Endothelial cell (in vitro differentiated cells): ENCODE measurements around the gene CRAT. TPM values are rescaled to one million over a fixed set of nuclear protein-coding genes. Genes with fewer than 3 reads are reported as not detected.
A peak's percentile ranks its signal among the peaks of the same experiment; 100 is the strongest.
"Not testable (repeated sequence)": the region's sequence is repeated elsewhere in the genome, so short reads cannot be mapped to it uniquely, and the experiment has no call there.

Source experiments
- DNase-seq: peaks from one replicate; pipeline ENCODE4 v3.0.0; 2021; ENCODE audit warnings: low spot score
- H3K27ac Mint-ChIP-seq: one replicate; pipeline ENCODE4 v1.8.0; 2021; ENCODE audit warnings: mixed read lengths, inconsistent platforms; ENCODE audit not compliant: unreplicated experiment
- H3K27me3 Mint-ChIP-seq: one replicate; pipeline ENCODE4 v1.8.0; 2021; ENCODE audit warnings: mild to moderate bottlenecking, moderate library complexity, mixed read lengths, inconsistent platforms; ENCODE audit not compliant: unreplicated experiment
- H3K36me3 Mint-ChIP-seq: one replicate; pipeline ENCODE4 v1.8.0; 2021; ENCODE audit warnings: mild to moderate bottlenecking, low read depth, mixed read lengths, inconsistent platforms; ENCODE audit not compliant: unreplicated experiment
- H3K4me1 Mint-ChIP-seq: one replicate; pipeline ENCODE4 v1.8.0; 2021; ENCODE audit warnings: mild to moderate bottlenecking, mixed read lengths, inconsistent platforms; ENCODE audit not compliant: unreplicated experiment
- H3K4me3 Mint-ChIP-seq: one replicate; pipeline ENCODE4 v1.8.0; 2021; ENCODE audit warnings: mild to moderate bottlenecking, mixed read lengths, inconsistent platforms; ENCODE audit not compliant: unreplicated experiment
- H3K9me3 Mint-ChIP-seq: one replicate; pipeline ENCODE4 v1.8.0; 2021; ENCODE audit warnings: mixed read lengths, inconsistent platforms; ENCODE audit not compliant: unreplicated experiment
- CTCF ChIP-seq: fragments of 200-600 bp; sonication (generic); IDR thresholded peaks from one replicate; pipeline ENCODE4 v1.5.0; 2021; ENCODE audit warnings: antibody characterized with exemption; ENCODE audit not compliant: unreplicated experiment
- total RNA-seq: library from RNA; stranded (reverse); fragmentation: NEBNext Ultra II Directional; extraction: Animal tissue kit (Norgen Biotek cat#: 25700); gene quantifications from one replicate; pipeline ENCODE4 v1.2.1, GENCODE V29; 2021; ENCODE audit not compliant: unreplicated experiment

The CRAT gene
- total RNA-seq, 1 donor from 2014 or later: 42.9 TPM

DNA sequence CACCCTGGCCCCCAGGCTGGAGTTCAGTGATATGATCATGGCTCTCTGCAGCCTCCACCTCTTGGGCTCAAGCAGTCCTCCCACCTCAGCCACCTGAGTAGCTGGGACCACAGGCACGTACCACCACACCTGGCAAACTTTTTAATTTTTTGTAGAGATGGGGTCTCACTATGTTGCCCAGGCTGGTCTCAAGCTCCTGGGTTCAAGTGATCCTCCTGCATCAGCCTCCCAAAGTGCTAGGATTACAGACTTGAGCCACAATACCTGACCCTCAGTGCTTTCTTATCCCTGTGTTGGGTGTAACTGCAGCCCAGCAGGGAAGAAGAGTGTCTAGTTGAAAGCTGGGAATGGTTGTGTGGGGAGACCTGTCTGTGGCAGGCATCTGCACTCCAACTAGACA lies 11.5 kb upstream of the CRAT start:
- no peaks in the 10 kb centered on the region for H3K9me3 Mint-ChIP-seq
- peaks cover under 1% of the 10 kb centered on the region for H3K27me3 Mint-ChIP-seq
- no peak overlapping the region for H3K4me3 Mint-ChIP-seq
- H3K36me3 Mint-ChIP-seq: peaks cover 19% of the 10 kb centered on the region
- no peak overlapping the region for H3K27ac Mint-ChIP-seq
- H3K4me1 Mint-ChIP-seq: peaks cover 16% of the 10 kb centered on the region
- no peak for DNase-seq
- no peak for TF ChIP-seq CTCF

GRCh38 chr9:129121483-129121882 lies 10.9 kb upstream of the CRAT start:
- Mint-ChIP-seq H3K27ac (no peak overlapping the region), H3K27me3 (no peaks in the 10 kb centered on the region), H3K36me3 (peaks cover 19% of the 10 kb centered on the region), H3K4me1 (peaks cover 9% of the 10 kb centered on the region), H3K9me3 (no peaks in the 10 kb centered on the region), H3K4me3 (peak overlapping the region; percentile 1)
- TF ChIP-seq CTCF: no peak
- no peak for DNase-seq

DNA sequence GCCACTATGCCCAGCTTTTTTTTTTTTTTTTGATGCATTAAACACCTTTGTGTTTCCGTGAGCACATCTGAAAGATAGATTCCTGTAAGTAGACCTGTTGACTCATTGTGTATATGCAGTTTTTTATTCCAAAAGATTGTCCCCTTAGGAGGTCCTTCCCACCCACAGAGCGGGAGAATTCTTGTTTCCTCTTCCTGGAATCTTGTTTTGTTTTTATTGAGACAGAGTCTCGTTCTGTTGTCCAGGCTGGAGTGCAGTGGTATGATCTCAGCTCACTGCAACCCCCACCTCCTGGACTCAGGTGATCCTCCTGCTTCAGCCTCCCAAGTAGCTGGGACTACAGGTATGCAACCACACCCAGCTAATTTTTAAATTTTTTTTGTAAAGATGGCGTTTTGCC lies 8.2 kb upstream of the CRAT start:
- Mint-ChIP-seq H3K4me3 (no peak overlapping the region), H3K27me3 (no peaks in the 10 kb centered on the region), H3K36me3 (peaks cover 16% of the 10 kb centered on the region), H3K9me3 (no peaks in the 10 kb centered on the region), H3K27ac (peak overlapping the region; percentile 71), H3K4me1 (peaks cover 5% of the 10 kb centered on the region)
- no peak for TF ChIP-seq CTCF
- no peak for DNase-seq

- H3K27ac Mint-ChIP-seq: no peak overlapping the region
- peaks cover 17% of the 10 kb centered on the region for H3K4me1 Mint-ChIP-seq
- H3K36me3 Mint-ChIP-seq: no peaks in the 10 kb centered on the region
- TF ChIP-seq CTCF: no peak
- peaks cover 12% of the 10 kb centered on the region for H3K27me3 Mint-ChIP-seq
- no peaks in the 10 kb centered on the region for H3K9me3 Mint-ChIP-seq
- no peak overlapping the region for H3K4me3 Mint-ChIP-seq
- no peak for DNase-seq
Observed at GRCh38 chr9:129113645-129114304, 3.2 kb upstream of the CRAT start.

- Mint-ChIP-seq H3K4me1 (peaks cover 18% of the 10 kb centered on the region), H3K27me3 (peaks cover 13% of the 10 kb centered on the region), H3K4me3 (peak overlapping the region; percentile 97), H3K27ac (peak overlapping the region; percentile 45)
- not testable (repeated sequence) for DNase-seq, H3K9me3 Mint-ChIP-seq, H3K36me3 Mint-ChIP-seq
Observed at GRCh38 chr9:129112526-129112925, 1.9 kb upstream of the CRAT start.
